HG02943 (cell line): ENCODE results near the gene NOL3.

Source experiments
- ATAC-seq: cut with Tn5 transposase; IDR thresholded peaks from one replicate; pipeline ENCODE4 v1.9.1; 2021; ENCODE audit warnings: mild to moderate bottlenecking, low read depth, moderate library complexity; ENCODE audit not compliant: unreplicated experiment

The NOL3 gene

DNA sequence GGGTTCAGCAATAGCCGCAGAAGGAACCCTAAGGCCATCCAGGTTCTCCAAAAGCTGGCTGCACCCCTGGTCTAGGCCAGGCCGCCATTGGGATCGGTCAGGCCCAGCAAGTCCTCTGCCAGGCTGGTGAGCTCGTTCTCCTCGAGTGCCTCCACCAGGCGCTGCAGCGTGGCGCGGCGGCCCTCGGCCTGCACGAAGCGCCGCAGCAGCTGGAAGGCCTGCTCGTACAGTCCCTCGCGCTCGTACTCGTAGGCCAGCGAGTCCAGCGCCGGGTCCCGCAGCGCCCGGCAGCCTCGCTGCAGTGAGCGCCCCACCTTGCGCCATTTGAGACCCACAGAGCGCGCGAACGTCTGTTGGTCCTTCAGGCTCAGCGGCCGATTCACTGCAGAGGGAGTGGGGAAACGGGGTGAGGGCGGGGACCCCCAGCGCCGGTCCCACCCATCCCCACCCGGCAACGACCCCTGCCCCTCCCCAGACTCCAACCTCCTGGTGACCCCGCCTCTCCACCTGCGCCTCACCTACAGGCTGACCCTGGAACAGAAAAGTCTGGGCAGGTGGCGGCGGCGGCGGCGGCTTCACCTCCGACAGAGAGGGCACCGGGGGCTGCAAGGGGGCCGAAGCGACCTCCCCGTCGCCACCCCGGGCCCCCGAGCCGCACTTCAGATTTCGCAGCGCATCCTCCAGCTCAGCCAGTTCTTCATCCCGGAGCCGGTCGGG, 15.6 kb upstream of the NOL3 start:
- ATAC-seq, result no peak

GRCh38 chr16:67155295-67156142, 14.8 kb upstream of the NOL3 start:
- ATAC-seq, result no peak

- ATAC-seq, result no peak
Measured at GRCh38 chr16:67156143-67156844, 14.0 kb upstream of the NOL3 start.

DNA sequence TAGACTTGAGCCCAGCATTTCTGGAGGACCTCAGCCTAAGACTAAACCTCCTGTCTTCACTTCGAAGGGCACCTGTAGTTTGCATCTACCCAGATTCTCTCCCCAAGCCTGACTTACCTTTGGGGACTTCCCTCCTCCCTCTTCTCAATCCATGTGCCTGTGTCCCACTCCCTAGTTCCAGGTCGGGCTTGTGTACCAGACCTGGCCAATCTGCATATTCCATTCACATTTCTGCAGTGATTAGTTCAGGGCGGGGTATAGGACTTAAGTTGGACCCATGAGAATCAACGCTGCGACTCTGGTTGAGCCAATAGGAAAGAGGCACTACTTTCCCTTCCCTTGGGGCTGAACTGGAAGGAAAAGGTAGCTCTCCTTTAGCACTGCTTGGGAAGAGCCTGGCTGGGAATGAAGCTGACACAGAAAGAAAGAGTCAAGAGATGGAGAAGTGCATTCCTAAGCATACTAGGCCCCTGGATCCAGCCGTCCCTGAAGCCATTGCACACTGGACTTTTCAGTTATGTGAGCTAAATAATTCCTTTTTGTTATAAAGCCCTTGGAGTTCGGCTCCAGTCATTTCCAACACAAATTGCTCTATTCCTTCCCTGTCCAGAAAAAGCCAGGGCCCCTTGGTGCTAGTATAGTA, 13.1 kb upstream of the NOL3 start:
- no peak for ATAC-seq

DNA sequence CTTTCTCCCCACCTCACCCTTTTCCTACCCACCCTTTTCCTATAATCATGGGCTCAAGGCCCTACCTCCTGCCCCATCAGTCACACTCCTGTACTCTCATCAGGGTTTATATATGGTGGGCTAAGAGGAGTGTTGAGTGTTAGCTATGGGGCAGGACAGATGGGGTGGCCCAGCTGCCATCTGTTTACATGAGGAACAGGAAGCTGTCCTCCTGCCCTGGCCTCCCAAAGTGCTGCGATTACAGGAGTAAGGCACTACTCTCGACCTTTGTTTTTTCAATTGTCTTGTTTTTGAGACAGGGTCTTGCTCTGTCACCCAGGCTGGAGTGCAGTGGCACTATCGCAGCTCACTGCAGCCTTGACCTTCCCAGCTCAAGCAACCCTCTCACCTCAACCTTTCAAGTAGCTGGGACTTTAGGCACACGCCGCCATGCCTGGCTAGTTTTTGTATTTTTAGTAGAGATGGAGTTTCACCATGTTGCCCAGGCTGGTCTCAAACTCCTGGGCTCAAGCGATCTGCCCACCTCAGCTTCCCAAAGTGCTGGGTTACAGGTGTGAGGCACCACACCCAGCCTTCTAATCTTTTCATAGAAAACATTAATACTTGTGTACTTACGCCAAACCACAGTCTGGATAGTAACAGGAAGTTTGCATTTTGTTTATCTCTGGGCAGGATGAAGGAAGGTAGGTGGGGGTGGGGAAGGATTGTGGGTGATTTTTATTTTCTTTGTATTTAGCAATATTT, 12.3 kb upstream of the NOL3 start:
- no peak for ATAC-seq

DNA sequence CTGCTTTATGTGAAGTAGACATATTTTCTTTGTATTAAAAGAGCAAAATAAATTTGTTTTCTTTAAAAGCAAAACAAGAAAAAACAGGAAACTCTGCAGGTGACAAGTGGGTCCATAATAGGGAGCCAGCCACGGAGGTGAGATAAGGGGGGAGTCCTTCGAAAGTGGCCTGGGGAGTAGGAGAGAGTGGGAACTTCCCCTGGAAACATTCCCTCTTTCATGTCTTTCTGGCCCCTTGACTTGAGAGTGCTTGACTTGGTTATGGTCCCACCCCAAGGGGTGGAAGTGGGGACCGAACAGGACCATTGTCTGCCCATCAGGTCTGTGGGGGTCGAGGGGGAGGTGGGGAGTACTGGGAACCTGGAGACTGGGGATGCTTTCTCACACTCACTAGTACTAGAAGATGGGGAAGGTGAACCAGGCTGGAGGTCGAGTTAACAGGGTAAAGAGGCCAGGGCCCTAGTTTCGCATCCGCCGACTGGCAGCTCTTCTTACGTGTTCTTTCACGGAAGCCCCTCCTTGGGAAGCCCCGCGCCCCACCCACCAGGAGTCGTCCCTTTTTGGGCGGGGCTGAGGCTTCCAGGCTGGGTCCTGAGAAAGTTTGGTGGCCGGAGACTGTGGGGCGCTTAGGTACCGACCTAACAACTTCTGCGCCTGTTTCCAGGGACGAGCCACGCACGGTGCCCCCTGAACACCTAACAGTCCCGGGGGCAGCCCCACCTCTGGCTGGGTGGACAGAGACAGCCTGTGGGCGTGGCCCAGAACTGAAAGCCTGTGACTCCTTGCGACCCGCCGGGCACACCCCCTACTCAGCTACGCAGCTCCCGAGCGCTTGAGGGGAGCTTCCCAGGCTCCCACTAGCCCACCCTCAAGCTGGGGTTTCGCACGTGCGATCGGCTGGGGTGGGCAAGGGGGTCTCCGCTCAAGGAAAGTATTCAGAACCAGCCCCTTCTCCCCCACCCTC, 11.4 kb upstream of the NOL3 start:
- ATAC-seq, result no peak

GRCh38 chr16:67161595-67162058, 8.7 kb upstream of the NOL3 start:
- no peak for ATAC-seq

GRCh38 chr16:67162506-67163163, 7.7 kb upstream of the NOL3 start:
- ATAC-seq, result no peak

- ATAC-seq, result no peak
Measured at GRCh38 chr16:67163164-67163998, 7.0 kb upstream of the NOL3 start.

DNA sequence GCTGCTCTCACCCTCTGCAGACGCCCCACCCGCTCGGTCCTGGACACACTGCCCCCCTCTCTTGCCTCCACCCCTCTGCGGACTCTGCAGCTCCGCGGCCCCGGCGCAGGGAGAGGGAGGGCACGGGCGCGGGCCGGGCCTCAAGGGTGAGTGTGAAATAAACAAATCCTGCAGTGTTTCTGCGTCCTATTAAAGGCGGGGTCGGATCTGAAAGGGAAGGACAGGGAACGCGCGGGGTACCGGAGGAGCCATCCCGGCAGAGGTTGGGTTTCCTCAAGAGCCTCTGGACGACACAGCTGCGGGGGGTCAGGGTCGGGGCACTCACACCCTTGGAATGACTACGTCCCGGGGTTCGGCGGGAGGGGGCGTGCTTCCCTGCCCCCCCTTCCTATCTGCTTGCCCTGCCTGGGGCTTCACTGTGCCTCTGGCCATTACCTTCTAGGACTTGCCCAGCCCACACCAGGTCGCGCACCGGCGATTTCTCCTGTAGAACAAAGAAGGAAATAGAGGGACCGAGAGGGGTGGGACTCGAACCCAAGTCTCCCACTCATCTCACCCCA, 6.3 kb upstream of the NOL3 start:
- ATAC-seq, result no peak

- ATAC-seq, result no peak
Measured at GRCh38 chr16:67164599-67165061, 5.7 kb upstream of the NOL3 start, which contains the start of gene HSF4. Gene HSF4, plus strand, starts transcription at chr16:67164745. Its CDS starts 67 bp downstream, at chr16:67164812.

- no peak for ATAC-seq
Measured at GRCh38 chr16:67165121-67166078, 4.9 kb upstream of the NOL3 start.

GRCh38 chr16:67166110-67166547, 4.2 kb upstream of the NOL3 start:
- no peak for ATAC-seq

- ATAC-seq, result no peak
Measured at GRCh38 chr16:67166598-67167168, 3.7 kb upstream of the NOL3 start.

DNA sequence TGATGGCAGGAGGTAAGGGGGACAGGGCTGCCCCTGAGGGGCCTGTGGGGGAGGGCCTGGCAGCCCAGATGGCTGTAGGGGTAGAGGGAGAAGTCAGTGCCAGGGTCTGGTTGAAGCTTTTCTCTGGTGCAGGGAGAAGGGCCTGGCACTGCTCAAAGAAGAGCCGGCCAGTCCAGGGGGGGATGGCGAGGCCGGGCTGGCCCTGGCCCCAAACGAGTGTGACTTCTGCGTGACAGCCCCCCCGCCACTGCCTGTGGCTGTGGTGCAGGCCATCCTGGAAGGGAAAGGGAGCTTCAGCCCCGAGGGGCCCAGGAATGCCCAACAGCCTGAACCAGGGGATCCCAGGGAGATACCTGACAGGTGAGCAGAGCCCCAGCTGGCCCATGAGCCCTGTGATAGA, 2.8 kb upstream of the NOL3 start:
- no peak for ATAC-seq
